Gastrocnemius medialis (tissue), 4 donors: Measurements from ENCODE around the gene EMC10.

Source experiments
- CTCF ChIP-seq, 5 experiments: fragments of 450-650 bp in 3 of 5; fragments of 200-600 bp in 2 of 5; sonication (generic) in 2 of 5; IDR thresholded peaks in 4 of 5; conservative IDR thresholded peaks in 1 of 5; 1 replicate in 4 of 5; 2 replicates in 1 of 5; pipeline ENCODE4 v1.5.1; 2016 to 2019; ENCODE audit warnings: antibody characterized with exemption in 5 of 5, mild to moderate bottlenecking in 3 of 5, moderate library complexity in 3 of 5
- POLR2A ChIP-seq, 2 donors: fragments of 450-650 bp; IDR thresholded peaks; one replicate each; pipeline ENCODE4 v1.6.1; 2017; ENCODE audit warnings: antibody characterized with exemption in 2 of 2, mild to moderate bottlenecking in 2 of 2, moderate library complexity in 2 of 2

- TF ChIP-seq POLR2A (IDR thresholded peaks at IDR 0.05) (no peak), CTCF (IDR thresholded peaks at IDR 0.05 in 4 of 5, conservative IDR thresholded peaks at IDR 0.05 in 1 of 5) (no peak)
These were observed 17.8 kb upstream of the EMC10 start for GRCh38 chr19:50458396-50459066.
